Osteocyte (in vitro differentiated cells): Measurements from ENCODE around the gene MAPKBP1. TPM values are rescaled to one million over a fixed set of nuclear protein-coding genes. Genes with fewer than 3 reads are reported as not detected.

ENCODE experiments used
- DNase-seq: peaks from one replicate; pipeline ENCODE4 v3.0.0; 2021; ENCODE audit warnings: mixed read lengths; ENCODE audit not compliant: unreplicated experiment; ENCODE audit errors: extremely low spot score
- H3K27ac Mint-ChIP-seq: one replicate; pipeline ENCODE4 v1.8.0; 2021; ENCODE audit warnings: mild to moderate bottlenecking, mixed read lengths; ENCODE audit not compliant: unreplicated experiment
- H3K27me3 Mint-ChIP-seq: one replicate; pipeline ENCODE4 v1.8.0; 2021; ENCODE audit warnings: mixed read lengths; ENCODE audit not compliant: unreplicated experiment
- H3K36me3 Mint-ChIP-seq: one replicate; pipeline ENCODE4 v1.8.0; 2021; ENCODE audit warnings: mixed read lengths; ENCODE audit not compliant: unreplicated experiment
- H3K4me1 Mint-ChIP-seq: one replicate; pipeline ENCODE4 v1.8.0; 2021; ENCODE audit warnings: mixed read lengths; ENCODE audit not compliant: unreplicated experiment
- H3K4me3 Mint-ChIP-seq: one replicate; pipeline ENCODE4 v1.8.0; 2021; ENCODE audit warnings: mild to moderate bottlenecking, moderate library complexity, mixed read lengths; ENCODE audit not compliant: unreplicated experiment
- H3K9me3 Mint-ChIP-seq: one replicate; pipeline ENCODE4 v1.8.0; 2021; ENCODE audit warnings: mixed read lengths; ENCODE audit not compliant: unreplicated experiment
- total RNA-seq: library from RNA; stranded (reverse); gene quantifications from 2 replicates; pipeline ENCODE4 v1.2.1, GENCODE V29; 2021
- TF ChIP-seq, protein P1 (sequence below): fragments of 200-600 bp; sonication (generic); IDR thresholded peaks from 2 replicates; pipeline ENCODE4 v1.5.0; 2021; ENCODE audit warnings: antibody characterized with exemption, mild to moderate bottlenecking, moderate library complexity

The MAPKBP1 gene
- total RNA-seq, 1 donor from 2014 or later: 34.2 TPM

GRCh38 chr15:41825572-41826535, 51.6 kb downstream of the MAPKBP1 start:
- peaks cover 13% of the 10 kb centered on the region for H3K36me3 Mint-ChIP-seq
- H3K9me3 Mint-ChIP-seq: no peaks in the 10 kb centered on the region
- H3K4me1 Mint-ChIP-seq: peaks cover 13% of the 10 kb centered on the region
- TF ChIP-seq, protein P1, sequence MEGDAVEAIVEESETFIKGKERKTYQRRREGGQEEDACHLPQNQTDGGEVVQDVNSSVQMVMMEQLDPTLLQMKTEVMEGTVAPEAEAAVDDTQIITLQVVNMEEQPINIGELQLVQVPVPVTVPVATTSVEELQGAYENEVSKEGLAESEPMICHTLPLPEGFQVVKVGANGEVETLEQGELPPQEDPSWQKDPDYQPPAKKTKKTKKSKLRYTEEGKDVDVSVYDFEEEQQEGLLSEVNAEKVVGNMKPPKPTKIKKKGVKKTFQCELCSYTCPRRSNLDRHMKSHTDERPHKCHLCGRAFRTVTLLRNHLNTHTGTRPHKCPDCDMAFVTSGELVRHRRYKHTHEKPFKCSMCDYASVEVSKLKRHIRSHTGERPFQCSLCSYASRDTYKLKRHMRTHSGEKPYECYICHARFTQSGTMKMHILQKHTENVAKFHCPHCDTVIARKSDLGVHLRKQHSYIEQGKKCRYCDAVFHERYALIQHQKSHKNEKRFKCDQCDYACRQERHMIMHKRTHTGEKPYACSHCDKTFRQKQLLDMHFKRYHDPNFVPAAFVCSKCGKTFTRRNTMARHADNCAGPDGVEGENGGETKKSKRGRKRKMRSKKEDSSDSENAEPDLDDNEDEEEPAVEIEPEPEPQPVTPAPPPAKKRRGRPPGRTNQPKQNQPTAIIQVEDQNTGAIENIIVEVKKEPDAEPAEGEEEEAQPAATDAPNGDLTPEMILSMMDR: no peak
- peak overlapping the region; percentile 37 for H3K27ac Mint-ChIP-seq
- DNase-seq: no peak
- peak overlapping the region; percentile 60 for H3K4me3 Mint-ChIP-seq
- H3K27me3 Mint-ChIP-seq: no peaks in the 10 kb centered on the region

DNA sequence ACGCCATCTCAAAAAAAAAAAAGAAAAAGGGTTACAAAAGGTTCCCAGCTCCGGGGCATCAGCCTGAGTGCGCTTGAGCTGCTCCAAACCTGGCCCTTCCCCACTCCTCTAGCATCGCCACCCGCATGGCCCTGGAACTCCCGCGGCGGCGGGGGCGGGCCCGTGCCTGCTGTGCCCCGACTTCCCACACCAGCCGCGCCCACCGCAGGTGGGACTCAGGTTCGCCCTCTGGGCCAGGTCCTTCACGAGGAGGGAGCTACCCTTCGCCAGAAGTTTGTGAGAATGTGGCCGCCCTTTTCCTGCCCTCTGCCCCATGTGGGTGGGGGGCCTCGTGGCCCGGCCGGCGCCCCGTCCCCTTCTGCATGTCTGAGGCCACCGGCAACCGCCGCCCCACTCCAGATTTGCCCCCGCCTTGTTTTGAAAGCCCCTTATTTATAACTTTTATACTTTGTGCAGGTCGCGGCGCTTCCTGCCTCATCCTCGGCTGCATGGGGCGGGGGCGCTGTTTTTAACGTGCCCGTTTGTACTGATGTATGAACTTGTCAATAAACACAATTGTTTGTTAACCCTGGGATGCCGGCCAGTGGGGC, 53.1 kb downstream of the MAPKBP1 start:
- Mint-ChIP-seq H3K9me3 (no peaks in the 10 kb centered on the region), H3K4me1 (peaks cover 13% of the 10 kb centered on the region), H3K27ac (peak overlapping the region; percentile 53), H3K27me3 (no peaks in the 10 kb centered on the region), H3K4me3 (peak overlapping the region; percentile 82), H3K36me3 (peaks cover 13% of the 10 kb centered on the region)
- DNase-seq: no peak
- TF ChIP-seq, protein P1: peak; percentile 6

GRCh38 chr15:41827880-41828806, 53.9 kb downstream of the MAPKBP1 start, which contains the start of gene JMJD7:
TSS of gene JMJD7 (plus strand) at chr15:41828092. CDS start at chr15:41828125, 33 bp downstream.
- Mint-ChIP-seq H3K4me3 (peak within 1 kb of the TSS; percentile 82), H3K4me1 (peaks cover 13% of the 10 kb centered on the region), H3K9me3 (no peaks in the 10 kb centered on the region), H3K27me3 (no peaks in the 10 kb centered on the region), H3K36me3 (peaks cover 11% of the 10 kb centered on the region), H3K27ac (peak within 1 kb of the TSS; percentile 65)
- TF ChIP-seq, protein P1: no peak
- peak; percentile 97 for DNase-seq

- H3K4me1 Mint-ChIP-seq: peaks cover 13% of the 10 kb centered on the region
- H3K9me3 Mint-ChIP-seq: no peaks in the 10 kb centered on the region
- H3K4me3 Mint-ChIP-seq: peak overlapping the region; percentile 82
- H3K36me3 Mint-ChIP-seq: peaks cover 10% of the 10 kb centered on the region
- peak overlapping the region; percentile 65 for H3K27ac Mint-ChIP-seq
- no peaks in the 10 kb centered on the region for H3K27me3 Mint-ChIP-seq
- TF ChIP-seq, protein P1: no peak
- no peak for DNase-seq
These were observed 54.5 kb downstream of the MAPKBP1 start for GRCh38 chr15:41828807-41829141.
